GM12878 (cell line): ENCODE results near the gene ADAM19. TPM values are rescaled to one million over a fixed set of nuclear protein-coding genes. Genes with fewer than 3 reads are reported as not detected.

Experiments used
- ATAC-seq: fragments of 200-7000 bp; cut with Tn5 transposase; 3 replicates; pipeline ENCODE4 v1.9.1; 2020; ENCODE audit warnings: mild to moderate bottlenecking, moderate library complexity
- BruUV-seq: library from RNA; stranded (reverse); fragments of 400-500 nt; replicated peaks from 2 replicates; lab custom pipeline; 2021; lab: Mats Ljungman, UMichigan
- CTCF ChIA-PET: fragments of 300-600 bp; sonication (Branson Sonifier 250); formaldehyde crosslinking; extraction: SDS; loops from one replicate; lab custom pipeline; 2021; ENCODE audit warnings: inconsistent platforms; lab: Yijun Ruan, JAX
- POLR2A ChIA-PET: fragments of 350-600 bp; formaldehyde crosslinking; extraction: SDS; loops from one replicate; lab custom pipeline; 2021; ENCODE audit warnings: inconsistent platforms; lab: Charles Lee
- RAD21 ChIA-PET: fragments of 300-600 bp; sonication (Branson Sonifier 250); formaldehyde crosslinking; loops from one replicate; lab custom pipeline; 2023; ENCODE audit warnings: antibody characterized with exemption; ENCODE audit not compliant: unreplicated experiment; lab: Charles Lee
- SMC1A ChIA-PET: fragments of 300-600 bp; sonication (Branson Sonifier 250); formaldehyde crosslinking; loops from one replicate; lab custom pipeline; 2023; ENCODE audit not compliant: unreplicated experiment, uncharacterized antibody; lab: Charles Lee
- DNase-seq: peaks from one replicate; pipeline ENCODE4 v3.0.0-alpha.2; 2011; ENCODE audit warnings: low read depth, low spot score
- FAIRE-seq: peaks from 3 replicates; lab custom pipeline; 2011; peaks lifted over from hg19 to GRCh38; lab: Jason Lieb, UNC
- H2AFZ ChIP-seq: 2 replicates; pipeline ENCODE4 v1.6.0; 2011; ENCODE audit warnings: low read depth, low read length, control low read depth; ENCODE audit not compliant: control insufficient read depth
- H3K27ac ChIP-seq: 2 replicates; pipeline ENCODE4 v1.5.1; 2011; ENCODE audit warnings: control low read depth; ENCODE audit not compliant: control insufficient read depth, insufficient read depth
- H3K27me3 ChIP-seq, 2 experiments: replicated peaks in 1 of 2; 2 replicates each; pipeline versions ENCODE4 v1.6.0 to v1.6.1; 2011; ENCODE audit warnings: low read length in 1 of 2; ENCODE audit not compliant: control insufficient read depth in 2 of 2, insufficient read depth in 2 of 2
- H3K36me3 ChIP-seq, 2 experiments: 2 replicates each; pipeline ENCODE4 v1.5.1; 2011; ENCODE audit warnings: low read length in 1 of 2; ENCODE audit not compliant: control insufficient read depth in 2 of 2, insufficient read depth in 2 of 2
- H3K4me1 ChIP-seq: 2 replicates; pipeline ENCODE4 v1.6.1; 2011; ENCODE audit warnings: mild to moderate bottlenecking, low read length, moderate library complexity, mixed read lengths; ENCODE audit not compliant: control insufficient read depth, insufficient read depth
- H3K4me2 ChIP-seq: 2 replicates; pipeline ENCODE4 v1.6.0; 2011; ENCODE audit warnings: control low read depth; ENCODE audit not compliant: control insufficient read depth, insufficient read depth
- H3K4me3 ChIP-seq: fragments of 200-600 bp; sonication (generic); 2 replicates; pipeline ENCODE4 v1.5.1; 2016
- H3K79me2 ChIP-seq: 2 replicates; pipeline ENCODE4 v1.6.0; 2011; ENCODE audit warnings: low read length; ENCODE audit not compliant: control insufficient read depth, insufficient read depth
- H3K9ac ChIP-seq: 2 replicates; pipeline ENCODE4 v1.8.0; 2011; ENCODE audit warnings: low read length, control low read depth, mixed read lengths; ENCODE audit not compliant: control insufficient read depth, insufficient read depth
- H3K9me3 ChIP-seq: replicated peaks from 3 replicates; pipeline ENCODE4 v1.5.1; 2011; ENCODE audit warnings: mild to moderate bottlenecking, low read length; ENCODE audit not compliant: control insufficient read depth, insufficient read depth
- H4K20me1 ChIP-seq: 2 replicates; pipeline ENCODE4 v1.6.0; 2011; ENCODE audit not compliant: control insufficient read depth, insufficient read depth
- ATF2 ChIP-seq: IDR thresholded peaks from 2 replicates; pipeline ENCODE4 v1.6.1; 2012; ENCODE audit warnings: low read length, inconsistent platforms
- BCLAF1 ChIP-seq: fragments of 450-650 bp; IDR thresholded peaks from 2 replicates; pipeline ENCODE4 v1.6.1; 2017; ENCODE audit warnings: antibody characterized with exemption, mild to moderate bottlenecking, moderate library complexity
- BMI1 ChIP-seq: fragments of 450-650 bp; IDR thresholded peaks from 2 replicates; pipeline ENCODE4 v1.6.1; 2016; ENCODE audit warnings: mild to moderate bottlenecking, moderate library complexity, borderline replicate concordance
- BRCA1 ChIP-seq: IDR thresholded peaks from 2 replicates; pipeline ENCODE4 v1.6.1; 2011; ENCODE audit warnings: low read depth, low read length, improper control_type of control experiment
- CEBPB ChIP-seq, 2 experiments: fragments of 150-350 bp in 1 of 2; IDR thresholded peaks; 2 replicates each; pipeline ENCODE4 v1.6.1; 2012 to 2014; ENCODE audit warnings: low read depth in 2 of 2, low read length in 2 of 2, borderline replicate concordance in 1 of 2, inconsistent platforms in 1 of 2
- EGR1 ChIP-seq, 2 experiments: IDR thresholded peaks; 1 replicate in 1 of 2; 2 replicates in 1 of 2; pipeline ENCODE4 v1.6.1; 2011 to 2012; ENCODE audit warnings: low read depth in 2 of 2, low read length in 2 of 2, borderline replicate concordance in 1 of 2, mild to moderate bottlenecking in 1 of 2, moderate library complexity in 1 of 2
- FOXM1 ChIP-seq: IDR thresholded peaks from 2 replicates; pipeline ENCODE4 v1.6.1; 2012; ENCODE audit warnings: low read depth, mild to moderate bottlenecking, inconsistent platforms, low read length, moderate library complexity
- MTA2 ChIP-seq: fragments of 450-650 bp; IDR thresholded peaks from 2 replicates; pipeline ENCODE4 v1.6.1; 2016; ENCODE audit warnings: low read depth, mild to moderate bottlenecking, moderate library complexity
- MYB ChIP-seq: fragments of 150-350 bp; IDR thresholded peaks from 2 replicates; pipeline ENCODE4 v1.6.1; 2014; ENCODE audit warnings: mild to moderate bottlenecking, low read depth, low read length, borderline replicate concordance
- NKRF ChIP-seq: fragments of 450-650 bp; conservative IDR thresholded peaks from 2 replicates; pipeline ENCODE4 v1.6.1; 2017; ENCODE audit warnings: mild to moderate bottlenecking, moderate library complexity
- SKIL ChIP-seq: fragments of 450-650 bp; IDR thresholded peaks from 2 replicates; pipeline ENCODE4 v1.6.1; 2017; ENCODE audit warnings: mild to moderate bottlenecking, low read depth, inconsistent platforms; ENCODE audit not compliant: poor library complexity, severe bottlenecking
- SPI1 ChIP-seq: IDR thresholded peaks from 2 replicates; pipeline ENCODE4 v1.6.1; 2011; ENCODE audit warnings: low read depth, mild to moderate bottlenecking, low read length, moderate library complexity, borderline replicate concordance; ENCODE audit not compliant: insufficient read depth
- ZSCAN29 ChIP-seq: fragments of 450-650 bp; IDR thresholded peaks from 2 replicates; pipeline ENCODE4 v1.6.1; 2017; ENCODE audit warnings: mild to moderate bottlenecking, moderate library complexity
- ZZZ3 ChIP-seq: IDR thresholded peaks from 2 replicates; pipeline ENCODE4 v1.6.1; 2011; ENCODE audit warnings: low read depth; ENCODE audit not compliant: control insufficient read depth, insufficient read length
- WGBS: methylation state at CpG from one replicate; pipeline ENCODE4 v1.1.6; 2016; ENCODE audit warnings: low lambda C conversion rate; ENCODE audit not compliant: insufficient replicate concordance, insufficient coverage; ENCODE audit errors: missing lambda C conversion rate; 5-methylcytosine and 5-hydroxymethylcytosine counted together
- in situ Hi-C: fragments of 300-500 bp; cut with MboI; formaldehyde crosslinking; loops from 9 replicates; pipeline ENCODE4 v1.14.3; 2018; ENCODE audit warnings: mixed read lengths
- intact Hi-C: fragments of 100-400 bp; cut with micrococcal nuclease; formaldehyde crosslinking; loops from one replicate; pipeline ENCODE4 v1.14.2; 2022; ENCODE audit not compliant: unreplicated experiment
- polyA plus RNA-seq, 11 experiments: library from polyadenylated mRNA; depleted of rRNA in 4 of 11; unstranded in 6 of 11; stranded (reverse) in 5 of 11; fragments of >200 nt; fragmentation: Nextera tagmentation in 4 of 11; fragmentation: Illumina TruSeq in 1 of 11; extraction: Ambion mirVana in 4 of 11; extraction: Trizol in 1 of 11; gene quantifications; 1 replicate in 1 of 11; 2 replicates in 10 of 11; pipeline versions ENCODE4 v1.2.1 to v1.2.3, GENCODE V29; 2011 to 2016; ENCODE audit warnings: inconsistent platforms in 2 of 11, missing spikeins in 2 of 11, low read depth in 1 of 11
- total RNA-seq, 4 experiments: library from RNA; depleted of rRNA in 3 of 4; stranded (reverse); fragments of >200 nt in 3 of 4; fragmentation: Illumina TruSeq in 1 of 4; extraction: Trizol in 1 of 4; gene quantifications; 2 replicates each; pipeline versions ENCODE4 v1.2.1 to v1.2.3, GENCODE V29; 2013 to 2021

The ADAM19 gene
- total and polyA plus RNA-seq, 10 of the 15 experiments (the other 5 are each of a cell fraction or from before 2014, with no cell fraction given) = 16.0 to 92.8 (median 44.7) TPM

GRCh38 chr5:157463081-157463480 lies 112.5 kb downstream of the ADAM19 start:
- no peak overlapping the region for H3K9ac ChIP-seq
- H3K4me2 ChIP-seq = no peak overlapping the region
- no peak overlapping the region for H3K27ac ChIP-seq
- CTCF ChIA-PET = interaction anchor here (0.9 to 17.4 kb wide), 6 partner anchors 9 to 280 kb away, joined by 3 to 248 read pairs (median 4); no protein-coding TSS in a partner anchor
- H3K4me3 ChIP-seq = no peak overlapping the region
- no peaks in the 10 kb centered on the region for H3K9me3 ChIP-seq
- no peaks in the 10 kb centered on the region for H4K20me1 ChIP-seq
- DNase-seq = no peak
- RAD21 ChIA-PET = interaction anchor here (1.1 to 1.2 kb wide), 2 partner anchors 57 to 256 kb away, joined by 4 read pairs; no protein-coding TSS in a partner anchor
- no peaks in the 10 kb centered on the region for H3K79me2 ChIP-seq
- intact Hi-C loops = loop anchor here (10.0 kb wide), 1 partner anchor 208 kb away; no protein-coding TSS in a partner anchor
- H3K4me1 ChIP-seq = peaks cover 26% of the 10 kb centered on the region
- no peaks in the 10 kb centered on the region for H3K36me3 ChIP-seq
- in situ Hi-C loops = no loop called here
- 79% methylated on average over 8 of the region's 8 CpGs for WGBS
- no peak for FAIRE-seq
- SMC1A ChIA-PET = interaction anchor here (0.7 to 2.9 kb wide), 6 partner anchors 22 to 1701 kb away, joined by 3 to 18 read pairs (median 4); partner anchors contain the start of gene LSM11
- H3K27me3 ChIP-seq = no peaks in the 10 kb centered on the region; a peak in 2 of 4 replicates
- no TSS peak for BruUV-seq
- H2AFZ ChIP-seq = no peak overlapping the region
- no peak for ATAC-seq
- POLR2A ChIA-PET = no interaction called here
- TF ChIP-seq ATF2 = no peak
- no peak for TF ChIP-seq SPI1
- no peak for TF ChIP-seq BRCA1
- TF ChIP-seq NKRF = no peak
- no peak for TF ChIP-seq MYB
- TF ChIP-seq ZSCAN29 = no peak
- no peak for TF ChIP-seq CEBPB (IDR thresholded peaks at IDR 0.05; ENCODE audit: borderline replicate concordance in 1 of 2, low read depth in 2 of 2, low read length in 2 of 2)
- TF ChIP-seq MTA2 = no peak
- TF ChIP-seq FOXM1 = no peak
- TF ChIP-seq BMI1 = no peak
- no peak for TF ChIP-seq EGR1 (IDR thresholded peaks at IDR 0.05; ENCODE audit: borderline replicate concordance in 1 of 2, low read depth in 2 of 2, low read length in 2 of 2)
- TF ChIP-seq BCLAF1 = no peak
- TF ChIP-seq ZZZ3 = no peak
- TF ChIP-seq SKIL = no peak
